Tibial artery (tissue), 4 donors: Measurements from ENCODE around the gene FCRL5.
A peak's percentile ranks its signal among the peaks of the same experiment; 100 is the strongest.

Experiments
- DNase-seq, 2 donors: peaks; one replicate each; pipeline ENCODE4 v3.0.0-alpha.2; 2019
- H3K27ac ChIP-seq, 2 donors: fragments of 200-600 bp; sonication (generic) in 1 of 2; 1 replicate in 1 of 2; 2 replicates in 1 of 2; pipeline ENCODE4 v1.5.1; 2018 to 2019; ENCODE audit warnings: mild to moderate bottlenecking in 1 of 2
- H3K27me3 ChIP-seq, 2 donors: fragments of 200-600 bp; sonication (generic) in 1 of 2; one replicate each; pipeline versions ENCODE4 v1.5.1 to v1.6.0; 2016 to 2019
- H3K36me3 ChIP-seq, 3 donors: fragments of 200-600 bp; sonication (generic) in 2 of 3; one replicate each; pipeline ENCODE4 v1.5.1; 2016 to 2019; ENCODE audit warnings: mild to moderate bottlenecking in 2 of 3
- H3K4me1 ChIP-seq, 4 donors: fragments of 200-600 bp; sonication (generic) in 2 of 4; 1 replicate in 3 of 4; 2 replicates in 1 of 4; pipeline ENCODE4 v1.5.1; 2016 to 2019
- H3K4me3 ChIP-seq, 2 donors: fragments of 200-600 bp; sonication (generic) in 1 of 2; 1 replicate in 1 of 2; 2 replicates in 1 of 2; pipeline ENCODE4 v1.5.1; 2018 to 2019; ENCODE audit warnings: mild to moderate bottlenecking in 2 of 2
- H3K9me3 ChIP-seq, 3 donors: fragments of 200-600 bp; sonication (generic) in 1 of 3; one replicate each; pipeline ENCODE4 v1.5.1; 2016 to 2019
- CTCF ChIP-seq, 2 experiments: fragments of 200-600 bp in 1 of 2; fragments of 450-650 bp in 1 of 2; IDR thresholded peaks; one replicate each; pipeline ENCODE4 v1.5.1; 2017 to 2019; ENCODE audit warnings: antibody characterized with exemption in 2 of 2, mild to moderate bottlenecking in 1 of 2, moderate library complexity in 1 of 2
- intact Hi-C: fragments of 100-400 bp; cut with DNase I; formaldehyde crosslinking; loops from one replicate; pipeline ENCODE4 v1.15.0; 2023; ENCODE audit warnings: low total_unique reads

FCRL5 gene

GRCh38 chr1:157585984-157586383 is 33.7 kb upstream of the FCRL5 start:
- Histone ChIP-seq H3K4me1 (no peaks in the 10 kb centered on the region), H3K4me3 (no peak overlapping the region), H3K27me3 (peaks cover 0 to 14% of the 10 kb centered on the region in 2 donors), H3K27ac (no peak overlapping the region), H3K9me3 (peaks cover 0 to 6% (median 3%) of the 10 kb centered on the region in 3 donors), H3K36me3 (no peaks in the 10 kb centered on the region)
- no peak for DNase-seq
- TF ChIP-seq CTCF (IDR thresholded peaks at IDR 0.05): no peak
- intact Hi-C loops: no loop called here

- H3K36me3 ChIP-seq: no peaks in the 10 kb centered on the region
- TF ChIP-seq CTCF (IDR thresholded peaks at IDR 0.05): no peak
- H3K27me3 ChIP-seq: peaks cover 0 to 14% of the 10 kb centered on the region in 2 donors
- H3K27ac ChIP-seq: no peak overlapping the region
- H3K4me3 ChIP-seq: no peak overlapping the region
- intact Hi-C loops: no loop called here
- DNase-seq: no peak
- peaks cover 0 to 6% (median 3%) of the 10 kb centered on the region in 3 donors for H3K9me3 ChIP-seq
- H3K4me1 ChIP-seq: no peaks in the 10 kb centered on the region
These were observed 32.2 kb upstream of the FCRL5 start for GRCh38 chr1:157584503-157584902.

- no peak for TF ChIP-seq CTCF (IDR thresholded peaks at IDR 0.05)
- intact Hi-C loops: no loop called here
- no peak for DNase-seq
- H3K4me3 ChIP-seq: no peak overlapping the region
- no peak overlapping the region for H3K27ac ChIP-seq
- H3K36me3 ChIP-seq: no peaks in the 10 kb centered on the region
- H3K27me3 ChIP-seq: peaks cover 0 to 5% of the 10 kb centered on the region in 2 donors
- peaks cover 0 to 6% (median 3%) of the 10 kb centered on the region in 3 donors for H3K9me3 ChIP-seq
- H3K4me1 ChIP-seq: no peaks in the 10 kb centered on the region
These were observed 28.5 kb upstream of the FCRL5 start for GRCh38 chr1:157580828-157581210.

GRCh38 chr1:157580179-157580827 is 28.0 kb upstream of the FCRL5 start:
- DNase-seq: no peak
- intact Hi-C loops: no loop called here
- Histone ChIP-seq H3K27me3 (peaks cover 0 to 3% of the 10 kb centered on the region in 2 donors), H3K27ac (no peak overlapping the region), H3K4me3 (no peak overlapping the region), H3K36me3 (no peaks in the 10 kb centered on the region), H3K4me1 (no peaks in the 10 kb centered on the region), H3K9me3 (peaks cover 0 to 6% (median 3%) of the 10 kb centered on the region in 3 donors)
- peak; percentile 48 for TF ChIP-seq CTCF (IDR thresholded peaks at IDR 0.05)

- Histone ChIP-seq H3K9me3 (no peaks in the 10 kb centered on the region), H3K27me3 (no peaks in the 10 kb centered on the region), H3K36me3 (no peaks in the 10 kb centered on the region), H3K27ac (no peak overlapping the region), H3K4me1 (no peaks in the 10 kb centered on the region), H3K4me3 (no peak overlapping the region)
- intact Hi-C loops: no loop called here
- no peak for TF ChIP-seq CTCF (IDR thresholded peaks at IDR 0.05)
- no peak for DNase-seq
These were observed 25.1 kb upstream of the FCRL5 start for GRCh38 chr1:157577420-157577819.

GRCh38 chr1:157575744-157576143 is 23.4 kb upstream of the FCRL5 start:
- Histone ChIP-seq H3K27me3 (no peaks in the 10 kb centered on the region), H3K27ac (no peak overlapping the region), H3K4me3 (no peak overlapping the region), H3K36me3 (no peaks in the 10 kb centered on the region), H3K4me1 (no peaks in the 10 kb centered on the region), H3K9me3 (no peaks in the 10 kb centered on the region)
- intact Hi-C loops: no loop called here
- TF ChIP-seq CTCF (IDR thresholded peaks at IDR 0.05): no peak
- DNase-seq: no peak
